KOPT-K1 (cell line): ENCODE results near the gene CRK.
"Not testable (repeated sequence)": the region's sequence is repeated elsewhere in the genome, so short reads cannot be mapped to it uniquely, and the experiment has no call there.

Experiments
- H3K27ac ChIP-seq: fragments of 200-600 bp; sonication (generic); 2 replicates; pipeline ENCODE4 v1.5.1; 2016; ENCODE audit warnings: antibody characterized with exemption, mild to moderate bottlenecking, low read depth, low read length; ENCODE audit not compliant: poor library complexity, severe bottlenecking
- H3K36me3 ChIP-seq: fragments of 200-600 bp; sonication (generic); 2 replicates; pipeline ENCODE4 v1.5.1; 2017; ENCODE audit warnings: antibody characterized with exemption, mild to moderate bottlenecking, low read length, moderate library complexity; ENCODE audit not compliant: insufficient read depth
- H3K9me3 ChIP-seq: fragments of 200-600 bp; sonication (generic); 2 replicates; pipeline ENCODE4 v1.5.1; 2017; ENCODE audit warnings: antibody characterized with exemption, low read length, mild to moderate bottlenecking; ENCODE audit not compliant: insufficient read depth, poor library complexity, severe bottlenecking

The CRK gene

GRCh38 chr17:1438593-1439083 lies 17.4 kb downstream of the CRK start:
- Histone ChIP-seq H3K36me3 (peaks cover 84% of the 10 kb centered on the region), H3K9me3 (no peaks in the 10 kb centered on the region), H3K27ac (no peak overlapping the region)

- Histone ChIP-seq H3K27ac (no peak overlapping the region), H3K36me3 (peaks cover 84% of the 10 kb centered on the region), H3K9me3 (no peaks in the 10 kb centered on the region)
Measured at GRCh38 chr17:1435326-1435725, 20.7 kb downstream of the CRK start.

- Histone ChIP-seq H3K27ac (no peak overlapping the region), H3K36me3 (peaks cover 84% of the 10 kb centered on the region), H3K9me3 (no peaks in the 10 kb centered on the region)
Measured at GRCh38 chr17:1434150-1434549, 21.9 kb downstream of the CRK start.

- no peaks in the 10 kb centered on the region for H3K9me3 ChIP-seq
- peaks cover 76% of the 10 kb centered on the region for H3K36me3 ChIP-seq
- no peak overlapping the region for H3K27ac ChIP-seq
Measured at GRCh38 chr17:1431631-1432104, 24.4 kb downstream of the CRK start.

DNA sequence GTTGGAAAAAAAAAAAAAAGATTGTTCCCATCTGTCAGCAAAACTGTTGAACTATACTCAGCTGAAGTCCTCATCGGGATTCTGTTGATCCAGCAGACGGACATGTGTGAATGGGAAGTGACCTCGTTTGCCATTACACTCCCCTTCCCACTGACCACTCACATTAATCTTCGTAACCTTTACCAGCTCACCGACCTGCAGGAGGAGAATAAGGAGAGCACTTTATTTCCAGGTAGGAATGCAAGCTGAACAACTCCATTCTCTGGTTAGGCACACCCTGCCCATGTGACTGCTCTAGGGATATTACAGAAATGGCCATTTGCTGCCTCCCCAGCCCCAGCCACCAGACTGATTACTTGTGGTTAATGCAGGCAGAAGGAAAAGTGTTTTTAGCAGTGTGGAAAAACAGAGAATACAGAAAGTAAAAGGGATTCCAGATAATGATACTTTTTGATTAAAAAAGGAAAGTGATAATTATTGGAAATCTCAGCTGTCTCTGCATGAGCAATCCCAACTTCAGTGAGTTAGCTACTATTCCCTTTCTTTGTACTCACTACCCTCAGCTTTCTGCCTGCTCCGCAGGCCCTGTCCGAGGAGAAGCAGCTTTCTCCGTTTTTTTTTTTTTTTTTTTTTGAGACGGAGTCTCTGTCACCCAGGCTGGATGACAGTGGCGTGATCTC lies 32.4 kb downstream of the CRK start:
- Histone ChIP-seq H3K27ac (no peak overlapping the region), H3K36me3 (peaks cover 72% of the 10 kb centered on the region), H3K9me3 (no peaks in the 10 kb centered on the region)

DNA sequence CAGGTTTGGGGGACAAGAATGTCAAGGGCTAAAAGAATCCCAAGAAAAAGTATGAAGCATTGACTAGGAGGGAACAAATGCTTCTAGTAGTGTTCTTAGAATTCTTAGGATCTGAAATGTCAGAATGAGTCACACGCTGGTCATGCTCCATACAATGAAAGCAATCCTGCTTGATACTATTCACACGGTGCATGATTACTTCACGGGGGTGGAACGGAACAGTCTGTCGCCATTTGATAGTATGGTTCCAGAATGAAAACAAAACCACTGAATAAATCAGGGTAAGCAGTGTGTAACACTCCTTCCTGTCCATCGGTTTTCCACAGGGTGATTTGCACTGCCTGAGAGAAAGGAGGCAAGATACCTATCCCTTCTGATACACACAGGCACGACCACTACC lies 33.1 kb downstream of the CRK start:
- Histone ChIP-seq H3K9me3 (no peaks in the 10 kb centered on the region), H3K27ac (no peak overlapping the region), H3K36me3 (peaks cover 70% of the 10 kb centered on the region)

DNA sequence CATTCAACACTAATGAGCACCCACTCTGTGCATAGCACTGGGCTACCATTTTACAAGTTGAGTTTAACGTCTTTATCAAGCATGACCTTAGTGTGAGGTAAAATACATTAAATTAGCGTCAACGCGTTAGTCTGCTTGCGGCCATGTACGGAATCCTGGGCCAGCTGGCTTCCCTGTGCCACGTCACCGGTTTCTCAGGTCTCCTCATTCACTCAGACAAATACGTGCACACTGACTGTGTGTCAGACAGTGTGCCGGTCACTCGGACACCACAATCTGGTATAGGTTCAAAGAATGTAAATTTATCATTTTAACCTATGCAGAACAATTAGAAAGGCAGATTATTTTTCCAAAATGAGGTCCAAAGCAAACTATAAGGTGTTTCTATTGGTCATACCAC lies 34.6 kb downstream of the CRK start:
- Histone ChIP-seq H3K9me3 (no peaks in the 10 kb centered on the region), H3K27ac (no peak overlapping the region), H3K36me3 (peaks cover 74% of the 10 kb centered on the region)

- no peaks in the 10 kb centered on the region for H3K9me3 ChIP-seq
- H3K27ac ChIP-seq = no peak overlapping the region
- peaks cover 69% of the 10 kb centered on the region for H3K36me3 ChIP-seq
Measured at GRCh38 chr17:1420981-1421380, 35.1 kb downstream of the CRK start.

- no peaks in the 10 kb centered on the region for H3K9me3 ChIP-seq
- H3K36me3 ChIP-seq = peaks cover 60% of the 10 kb centered on the region
- H3K27ac ChIP-seq = no peak overlapping the region
Measured at GRCh38 chr17:1420163-1420562, 35.9 kb downstream of the CRK start.

GRCh38 chr17:1418476-1418875 lies 37.6 kb downstream of the CRK start:
- H3K36me3 ChIP-seq = peaks cover 45% of the 10 kb centered on the region
- not testable (repeated sequence) for H3K27ac ChIP-seq, H3K9me3 ChIP-seq

- H3K36me3 ChIP-seq = peaks cover 24% of the 10 kb centered on the region
- no peak overlapping the region for H3K27ac ChIP-seq
- H3K9me3 ChIP-seq = no peaks in the 10 kb centered on the region
Measured at GRCh38 chr17:1416414-1416813, 39.6 kb downstream of the CRK start.

DNA sequence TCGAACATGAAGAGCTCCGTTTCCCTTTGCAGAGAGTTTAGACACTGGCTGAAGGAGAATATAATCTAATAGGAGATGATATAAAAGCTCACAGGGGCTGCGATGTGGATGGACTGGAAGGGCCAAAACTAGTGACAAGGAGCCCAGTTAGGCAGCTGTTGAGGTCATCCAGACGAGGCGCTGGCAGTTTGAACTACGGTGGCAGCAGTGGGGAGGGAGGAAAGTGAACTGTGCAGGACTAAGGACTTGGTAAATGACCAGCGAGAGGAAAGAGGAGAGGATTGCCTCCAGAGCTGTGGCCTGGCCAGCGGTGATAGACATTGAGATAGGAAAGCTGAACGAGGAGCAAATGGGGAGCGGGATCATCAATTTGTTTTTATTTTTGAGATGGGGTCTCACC lies 41.4 kb downstream of the CRK start:
- peaks cover 8% of the 10 kb centered on the region; the same call in 1 of the 2 replicates for H3K36me3 ChIP-seq
- no peak overlapping the region for H3K27ac ChIP-seq
- H3K9me3 ChIP-seq = no peaks in the 10 kb centered on the region

DNA sequence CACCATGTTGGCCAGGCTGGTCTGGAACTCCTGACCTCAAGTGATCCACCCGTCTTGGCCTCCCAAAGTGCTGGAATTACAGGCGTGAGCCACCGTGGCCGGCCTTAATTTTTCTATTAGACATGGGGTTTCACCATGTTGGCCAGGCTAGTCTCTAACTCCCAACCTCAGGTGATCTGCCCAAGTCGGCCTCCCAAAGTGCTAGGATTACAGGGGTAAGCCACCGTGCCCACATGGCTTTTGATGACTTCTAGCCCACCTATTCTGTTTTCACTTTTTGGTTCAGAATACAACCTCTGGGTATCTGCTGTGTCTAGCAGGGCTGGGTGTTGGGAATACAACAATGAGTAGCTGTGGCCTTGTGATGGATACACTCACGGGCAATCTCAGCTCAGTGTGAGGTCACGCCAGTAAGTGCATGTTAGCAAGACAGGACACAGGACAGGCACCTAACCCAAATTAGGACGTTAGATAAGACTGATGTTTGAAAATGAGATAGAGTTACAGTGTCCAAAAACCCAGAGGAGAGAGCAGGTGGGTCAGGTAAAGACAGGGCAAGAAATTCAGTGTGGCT lies 41.9 kb downstream of the CRK start:
- Histone ChIP-seq H3K27ac (no peak overlapping the region), H3K36me3 (peaks cover 8% of the 10 kb centered on the region; the same call in 1 of the 2 replicates), H3K9me3 (no peaks in the 10 kb centered on the region)

DNA sequence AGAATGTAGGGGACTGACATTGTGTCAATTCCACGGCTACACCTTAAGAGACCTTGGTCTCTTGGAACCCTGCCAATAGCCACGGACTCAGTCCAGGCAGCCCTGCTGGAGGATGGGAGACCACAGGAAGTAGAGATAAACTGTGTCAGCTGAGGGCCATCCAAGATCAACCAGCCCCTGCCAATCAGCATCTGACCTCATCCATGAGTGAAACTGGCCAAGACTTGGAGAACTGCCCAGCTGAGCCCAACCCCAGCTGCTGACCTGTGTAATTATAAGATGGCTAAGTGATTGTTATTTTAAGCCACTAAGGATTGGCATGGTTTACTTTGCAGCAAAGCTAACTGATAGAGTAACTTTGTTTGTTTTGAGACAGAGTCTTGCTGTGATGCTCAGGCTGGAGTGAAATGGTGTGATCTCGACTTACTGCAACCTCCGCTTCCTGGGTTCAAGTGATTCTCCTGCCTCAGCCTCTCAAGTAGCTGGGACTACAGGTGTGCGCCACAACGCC lies 42.7 kb downstream of the CRK start:
- H3K27ac ChIP-seq = no peak overlapping the region
- no peaks in the 10 kb centered on the region for H3K9me3 ChIP-seq
- peaks cover 8% of the 10 kb centered on the region; the same call in 1 of the 2 replicates for H3K36me3 ChIP-seq

DNA sequence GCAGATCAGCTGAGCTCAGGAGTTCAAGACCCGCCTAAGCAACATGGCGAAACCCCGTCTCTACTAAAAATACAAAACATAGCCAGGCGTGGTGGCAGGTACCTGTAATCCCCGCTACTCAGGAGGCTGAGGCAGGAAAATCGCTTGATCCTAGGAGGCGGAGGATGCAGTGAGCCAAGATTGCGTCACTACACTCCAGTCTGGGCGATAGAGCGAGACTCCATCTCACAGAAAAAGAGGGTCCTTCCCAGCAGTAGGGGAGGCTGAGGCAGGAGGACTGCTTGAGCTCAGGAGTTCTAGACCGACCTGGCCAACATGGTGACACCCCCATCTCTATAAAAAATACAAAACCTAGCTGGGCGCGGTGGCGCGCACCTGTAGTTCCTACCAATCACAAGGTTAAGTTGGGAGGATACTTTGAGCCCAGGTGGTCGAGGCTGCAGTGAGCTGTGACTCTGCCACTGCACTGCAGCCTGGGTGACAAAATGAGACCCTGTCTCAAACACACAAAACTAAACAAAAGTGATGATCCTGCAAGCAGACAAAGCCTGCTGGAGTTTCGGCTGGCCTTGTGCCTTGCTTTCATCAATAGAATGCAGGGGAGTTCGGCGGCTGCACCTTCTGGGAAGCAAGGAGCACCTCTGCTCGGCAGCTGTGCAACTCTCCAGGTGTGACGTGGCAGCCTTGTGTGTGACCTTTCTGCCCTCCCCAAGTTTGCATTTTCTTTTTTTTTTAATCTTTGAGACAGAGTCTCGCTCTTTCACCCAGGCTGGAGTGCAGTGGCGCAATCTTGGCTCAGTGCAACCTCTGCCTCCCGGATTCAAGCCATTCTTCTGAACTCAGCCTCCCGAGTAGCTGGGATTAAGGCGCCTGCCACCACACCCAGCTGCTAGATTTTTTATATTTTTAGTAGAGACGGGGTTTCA lies 43.6 kb downstream of the CRK start:
- Histone ChIP-seq H3K27ac (no peak overlapping the region), H3K9me3 (no peaks in the 10 kb centered on the region), H3K36me3 (no peaks in the 10 kb centered on the region)
